ENCODE measurements around the gene WDR49.

The WDR49 gene

GRCh38 chr3:167611718-167612117 is 42.0 kb downstream of the WDR49 start:
- no peak for DNase-seq

DNA sequence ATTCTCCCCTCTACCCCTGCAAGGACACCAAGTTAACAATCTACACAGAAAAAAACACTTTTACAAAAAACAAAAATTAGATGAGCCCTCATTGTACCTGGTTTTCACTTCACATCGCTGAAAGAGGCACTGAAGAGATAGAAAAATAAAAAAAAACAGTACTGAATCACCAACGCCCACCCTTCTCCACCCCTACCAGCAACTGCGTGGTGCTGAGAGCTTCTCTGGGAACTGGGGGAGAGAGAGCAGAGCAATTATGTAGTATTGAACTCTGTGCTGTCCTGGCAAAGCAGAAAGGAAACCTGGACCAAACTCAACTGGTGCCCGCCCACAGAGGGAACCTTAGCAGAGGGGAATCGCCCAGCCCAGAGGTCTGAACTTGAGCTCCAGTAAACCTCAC is 44.6 kb downstream of the WDR49 start:
- DNase-seq = no peak

DNA sequence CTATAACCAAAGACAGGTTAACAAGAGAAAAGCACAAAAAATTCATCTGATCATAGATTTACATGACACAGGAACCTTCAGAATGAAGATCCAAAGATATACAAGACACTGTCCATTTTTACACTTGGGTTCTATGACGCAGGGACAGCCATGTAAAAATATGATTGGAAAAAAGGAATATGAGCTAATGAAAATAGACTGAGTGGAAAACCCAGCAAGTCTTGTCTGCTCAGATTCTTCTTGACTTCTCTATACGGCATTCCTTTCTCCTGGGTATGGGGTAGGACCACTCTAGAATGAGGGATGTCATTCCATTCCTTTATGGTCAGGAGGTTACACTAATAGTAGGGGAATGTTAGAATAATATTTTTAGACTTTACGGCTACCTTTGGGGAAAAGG is 46.9 kb downstream of the WDR49 start:
- no peak for DNase-seq

- DNase-seq = no peak
These were observed 47.9 kb downstream of the WDR49 start for GRCh38 chr3:167605871-167606270.

- DNase-seq = no peak
These were observed 51.7 kb downstream of the WDR49 start for GRCh38 chr3:167602041-167602440.

DNA sequence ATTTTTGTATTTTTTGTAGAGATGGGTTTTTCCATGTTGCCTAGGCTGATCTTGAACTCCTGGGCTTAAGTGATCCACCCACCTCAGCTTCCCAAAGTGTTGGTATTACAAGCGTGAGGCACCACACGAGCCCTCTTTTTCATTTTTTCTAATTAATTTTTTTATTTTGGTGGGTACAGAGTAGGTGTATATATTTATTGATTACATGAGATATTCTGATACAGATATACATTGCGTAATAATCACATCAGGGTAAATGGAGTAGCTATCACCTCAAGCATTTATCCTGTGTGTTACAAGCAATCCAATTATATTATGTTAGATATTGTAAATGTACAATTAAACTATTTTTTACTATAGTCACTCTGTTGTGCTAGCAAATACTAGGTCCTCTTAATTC is 66.1 kb downstream of the WDR49 start:
- DNase-seq = no peak

GRCh38 chr3:167575000-167575600 is 78.6 kb downstream of the WDR49 start:
- DNase-seq = no peak

- no peak for DNase-seq
These were observed 80.8 kb downstream of the WDR49 start for GRCh38 chr3:167572991-167573390.

GRCh38 chr3:167568634-167569033 is 85.1 kb downstream of the WDR49 start:
- DNase-seq = no peak

- no peak for DNase-seq
These were observed 88.3 kb downstream of the WDR49 start for GRCh38 chr3:167565489-167565888.

- DNase-seq = no peak
These were observed 89.1 kb downstream of the WDR49 start for GRCh38 chr3:167564612-167565011.

- no peak for DNase-seq
These were observed 93.8 kb downstream of the WDR49 start for GRCh38 chr3:167559924-167560323.

- no peak for DNase-seq
These were observed 98.8 kb downstream of the WDR49 start for GRCh38 chr3:167554898-167555297.

- no peak for DNase-seq
These were observed 115.7 kb downstream of the WDR49 start for GRCh38 chr3:167538081-167538480.

GRCh38 chr3:167521006-167521355 is 132.8 kb downstream of the WDR49 start:
- DNase-seq = no peak

GRCh38 chr3:167520266-167521005 is 133.3 kb downstream of the WDR49 start:
- no peak for DNase-seq

- DNase-seq = no peak
These were observed 145.8 kb downstream of the WDR49 start for GRCh38 chr3:167507954-167508353.

GRCh38 chr3:167502401-167502800 is 151.3 kb downstream of the WDR49 start:
- no peak for DNase-seq

- no peak for DNase-seq
These were observed 151.8 kb downstream of the WDR49 start for GRCh38 chr3:167501941-167502340.

GRCh38 chr3:167497903-167498302 is 155.8 kb downstream of the WDR49 start:
- DNase-seq = no peak

DNA sequence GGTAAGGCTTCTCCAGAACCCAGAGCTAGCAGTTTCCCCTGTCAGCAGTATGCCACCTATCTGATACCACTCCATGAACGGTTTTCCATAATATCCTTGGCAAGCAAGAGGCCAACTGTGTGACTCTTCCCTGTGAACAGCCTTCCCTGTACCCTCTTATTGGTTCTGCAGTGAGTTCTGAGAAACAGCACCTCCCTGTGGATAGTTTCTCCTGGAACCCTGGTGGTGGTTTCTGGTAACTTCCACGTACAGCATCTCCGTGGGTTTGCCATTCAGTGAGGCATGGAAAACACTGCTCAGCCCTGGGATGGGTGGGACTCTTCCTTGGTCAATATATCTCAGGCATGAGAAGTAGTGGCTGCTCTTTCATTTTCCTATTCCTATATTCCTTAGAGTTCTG is 160.5 kb downstream of the WDR49 start:
- no peak for DNase-seq

DNA sequence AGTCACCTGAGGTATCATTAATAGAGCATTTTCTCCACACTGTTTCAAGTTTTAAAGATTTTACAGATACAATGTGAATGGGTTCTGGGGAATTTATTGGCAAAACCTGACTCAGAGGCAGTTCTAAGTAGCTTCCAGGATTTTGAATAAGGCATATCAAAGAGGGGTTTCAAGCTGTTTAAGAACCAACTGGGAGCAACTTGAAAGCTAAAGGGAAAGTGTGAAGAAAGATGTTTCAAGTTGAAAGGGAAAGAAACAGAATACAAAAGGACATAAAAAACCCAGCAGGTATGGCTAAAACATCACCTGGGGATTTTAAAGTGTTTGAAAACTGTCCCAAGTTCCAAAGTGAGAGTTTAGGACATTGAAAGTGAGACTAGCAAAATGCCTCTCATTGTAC is 162.1 kb downstream of the WDR49 start:
- DNase-seq = no peak

DNA sequence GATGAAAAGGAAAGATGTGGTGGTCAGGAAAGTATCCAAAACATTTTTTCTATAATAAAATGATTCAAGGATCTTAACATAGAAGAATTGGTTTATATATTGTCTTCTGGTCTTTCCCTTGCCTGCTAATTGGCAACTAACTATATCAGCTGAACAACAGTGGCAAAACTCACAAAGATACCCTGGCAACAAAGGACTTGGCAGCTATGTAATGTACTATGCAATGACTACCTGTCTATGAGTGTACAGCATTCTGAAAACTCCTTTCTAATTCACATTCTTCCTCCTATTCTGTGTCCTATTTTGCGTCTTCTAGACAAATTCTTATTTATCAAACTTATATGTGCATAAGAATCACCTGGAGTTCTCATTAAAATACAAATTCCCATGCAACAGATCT is 164.2 kb downstream of the WDR49 start:
- DNase-seq = no peak

GRCh38 chr3:167487556-167487955 is 166.2 kb downstream of the WDR49 start:
- DNase-seq = no peak

GRCh38 chr3:167484551-167484950 is 169.2 kb downstream of the WDR49 start:
- no peak for DNase-seq

Measured in left hindlimb (tissue), 1 donor.